ENCODE results near the gene IQSEC1.

The IQSEC1 gene

GRCh38 chr3:12955651-12956315 lies 117.4 kb downstream of the IQSEC1 start:
- no peak for DNase-seq (ENCODE audit: low spot score)
- FAIRE-seq: no peak

- FAIRE-seq: no peak
- DNase-seq (ENCODE audit: low spot score): no peak
These were observed 118.2 kb downstream of the IQSEC1 start for GRCh38 chr3:12954891-12955650.

DNA sequence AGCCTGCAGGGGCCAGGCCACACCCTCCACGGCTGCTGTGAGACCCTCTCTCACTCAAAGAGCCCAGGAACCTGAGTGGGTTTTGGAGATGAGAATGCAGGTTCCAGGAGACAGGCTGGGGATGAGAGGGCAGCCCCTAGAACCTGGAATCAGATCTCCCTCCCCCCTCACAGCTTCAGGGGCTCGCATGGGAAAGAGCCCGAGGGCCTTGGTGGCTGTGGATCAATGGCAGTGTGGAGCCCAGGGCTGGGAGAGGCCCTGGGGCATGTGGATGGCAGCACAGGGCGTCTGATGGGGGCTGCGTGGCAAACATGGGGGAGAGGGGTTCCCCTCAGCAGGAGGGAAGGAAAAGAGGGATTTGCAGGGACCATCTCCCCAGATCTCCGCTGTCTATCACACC lies 119.0 kb downstream of the IQSEC1 start:
- FAIRE-seq: no peak
- no peak for DNase-seq (ENCODE audit: low spot score)

GRCh38 chr3:12953201-12953995 lies 119.8 kb downstream of the IQSEC1 start:
- FAIRE-seq: no peak
- DNase-seq (ENCODE audit: low spot score): no peak

DNA sequence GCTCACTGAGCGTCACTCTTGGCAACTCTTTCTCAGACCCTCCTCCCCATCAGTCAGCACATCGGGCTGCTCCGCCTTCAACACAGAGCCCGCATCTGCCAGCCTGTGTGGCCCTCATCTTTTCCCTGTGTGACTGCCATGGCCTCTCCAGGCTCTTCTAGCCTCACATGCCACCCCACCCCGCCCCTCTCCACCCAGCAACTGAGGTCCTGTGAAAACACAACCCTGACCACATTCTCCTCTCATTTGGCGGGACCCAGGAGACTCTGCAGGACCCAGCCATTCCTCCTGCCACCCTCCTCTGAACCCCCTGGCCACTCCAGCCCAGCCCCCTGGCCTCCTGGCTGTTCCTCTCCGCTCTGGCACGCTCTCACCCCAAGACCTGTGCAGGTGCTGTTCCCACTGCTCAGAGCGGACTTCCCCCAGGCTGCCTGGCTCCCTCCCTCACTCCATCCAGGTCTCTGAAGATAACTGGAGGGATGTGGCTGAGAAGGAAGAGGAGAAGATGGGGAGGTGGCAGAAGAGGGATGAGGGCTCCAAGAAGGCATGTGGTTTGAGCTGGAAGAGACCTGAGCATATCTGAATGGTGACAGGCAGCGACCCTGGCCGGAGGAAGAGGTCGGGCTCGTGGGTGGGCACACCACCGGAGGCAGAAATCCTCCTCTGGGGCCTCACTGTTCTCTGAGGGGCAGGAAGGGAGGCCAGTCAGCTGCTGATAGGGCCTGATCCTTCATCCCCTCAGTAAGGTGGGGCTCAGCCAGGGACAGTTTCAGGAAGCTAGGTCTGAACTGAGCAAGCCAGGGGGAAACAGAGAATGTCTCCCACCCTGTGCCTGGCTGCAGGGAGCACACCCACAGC lies 120.7 kb downstream of the IQSEC1 start:
- DNase-seq (ENCODE audit: low spot score) (no peak), FAIRE-seq (no peak)

DNA sequence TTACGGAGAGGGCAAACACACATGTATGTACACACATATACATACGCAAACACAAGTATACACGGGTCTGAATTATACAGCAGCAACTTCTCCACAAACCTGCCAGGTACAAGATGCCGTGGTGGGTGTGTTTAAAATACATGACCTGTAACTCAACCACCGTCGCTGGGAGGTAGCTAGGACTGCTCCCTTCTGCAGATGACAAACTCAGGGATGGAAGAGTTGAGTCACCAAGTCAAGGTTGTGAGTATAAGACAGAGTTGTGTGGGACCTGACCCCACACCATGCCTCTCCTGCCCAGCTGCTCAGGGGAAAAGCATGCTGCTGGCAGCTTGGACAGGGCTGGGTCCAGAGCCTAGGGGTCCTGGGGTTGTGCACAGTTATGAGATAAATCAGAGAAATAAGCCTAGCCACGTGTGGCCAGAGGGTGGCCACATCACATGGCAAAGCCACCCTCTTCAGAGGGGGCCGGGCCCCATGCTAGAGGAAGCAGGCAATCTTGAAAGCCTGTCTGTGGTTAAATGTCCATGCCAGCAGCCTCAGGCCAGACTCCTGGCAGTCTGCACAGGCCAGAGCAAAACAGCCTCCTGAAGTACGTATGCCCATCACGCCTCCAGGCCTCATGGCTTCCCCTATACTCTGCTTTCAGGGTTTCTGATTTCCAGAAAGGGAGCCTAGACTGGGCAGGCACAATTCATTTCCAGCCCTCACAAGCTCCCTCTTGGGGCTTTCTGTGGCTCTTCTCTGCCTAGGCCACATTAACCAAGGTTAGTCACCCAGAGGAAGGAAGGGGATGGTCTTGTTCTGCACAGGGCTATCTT lies 124.1 kb downstream of the IQSEC1 start:
- DNase-seq (ENCODE audit: low spot score) (peak; percentile 7), FAIRE-seq (no peak)

DNA sequence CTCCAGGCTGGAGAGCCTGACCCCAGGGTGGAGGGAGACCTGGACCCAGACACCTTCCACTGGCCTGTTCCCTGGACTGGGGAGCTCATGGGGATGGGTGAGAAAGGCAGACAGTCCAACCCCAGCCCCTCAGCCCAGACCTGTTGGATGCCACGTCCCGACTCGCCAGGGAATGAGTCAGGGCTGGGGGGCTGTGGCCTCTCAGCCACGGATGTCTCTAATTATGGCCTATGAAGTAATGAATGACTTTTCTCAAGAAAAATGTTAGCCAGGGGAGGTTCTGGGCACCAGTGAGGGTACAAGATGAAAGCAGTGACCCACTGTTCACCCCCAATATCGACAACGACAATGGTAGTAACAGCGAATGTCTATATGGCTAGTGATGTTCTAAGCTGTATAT lies 124.9 kb downstream of the IQSEC1 start:
- FAIRE-seq: no peak
- peak; percentile 4 for DNase-seq (ENCODE audit: low spot score)

- no peak for DNase-seq (ENCODE audit: low spot score)
- FAIRE-seq: no peak
These were observed 125.5 kb downstream of the IQSEC1 start for GRCh38 chr3:12947504-12948369.

DNA sequence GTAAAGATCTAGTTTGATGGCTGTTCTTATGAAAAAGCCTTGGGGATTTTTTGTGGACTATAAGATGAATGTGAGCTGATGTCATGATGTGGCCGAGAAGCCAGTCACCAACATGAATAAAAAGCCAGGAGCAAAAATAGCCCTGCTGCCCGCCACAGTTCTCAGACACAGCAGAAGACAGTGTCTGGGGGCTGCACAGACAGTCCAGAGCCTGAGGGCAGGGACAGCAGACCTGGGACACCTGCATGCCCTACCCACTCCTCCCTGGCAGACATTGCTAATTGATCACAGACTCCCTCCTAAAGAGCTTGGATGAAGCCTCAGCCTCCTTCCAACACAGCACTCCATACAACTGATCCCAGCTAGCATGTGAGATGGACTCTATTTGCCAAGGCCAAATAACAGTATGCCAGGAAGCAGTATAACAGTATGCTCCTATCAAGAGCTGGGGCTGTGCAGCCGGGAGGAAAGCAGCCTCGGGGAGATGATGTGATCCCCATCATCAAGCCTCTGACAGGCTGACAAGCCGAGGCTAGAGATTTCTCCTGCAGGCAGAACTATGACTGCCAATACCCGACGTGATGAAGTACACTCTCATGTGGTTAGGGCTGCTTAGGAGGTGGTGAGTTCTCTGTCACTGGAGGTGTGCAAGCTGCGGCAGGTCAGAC lies 126.4 kb downstream of the IQSEC1 start:
- no peak for DNase-seq (ENCODE audit: low spot score)
- no peak for FAIRE-seq

- no peak for FAIRE-seq
- DNase-seq (ENCODE audit: low spot score): no peak
These were observed 127.0 kb downstream of the IQSEC1 start for GRCh38 chr3:12946251-12946648.

DNA sequence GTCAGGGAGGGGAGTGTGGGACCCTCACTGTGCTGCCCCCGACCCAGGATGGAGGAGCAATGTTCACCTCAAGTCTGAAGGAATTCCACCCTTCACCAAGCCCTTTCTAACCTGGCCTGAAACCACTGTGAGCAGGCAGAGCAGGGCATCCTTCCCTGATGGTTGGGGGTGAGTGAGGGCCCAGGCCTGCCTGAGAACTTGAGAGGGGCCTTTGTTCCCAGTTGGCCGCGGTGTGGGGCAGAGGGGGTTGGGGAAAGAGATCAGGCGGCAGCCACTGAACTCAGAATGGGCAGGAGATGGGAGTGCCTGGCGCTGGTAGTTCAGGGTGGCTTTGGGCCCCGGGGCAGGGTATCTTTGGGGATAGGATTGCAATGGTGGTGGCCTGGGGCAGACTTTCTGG lies 128.4 kb downstream of the IQSEC1 start:
- DNase-seq (ENCODE audit: low spot score): no peak
- FAIRE-seq: no peak

- DNase-seq (ENCODE audit: low spot score) (no peak), FAIRE-seq (no peak)
These were observed 128.8 kb downstream of the IQSEC1 start for GRCh38 chr3:12944413-12944812.

DNA sequence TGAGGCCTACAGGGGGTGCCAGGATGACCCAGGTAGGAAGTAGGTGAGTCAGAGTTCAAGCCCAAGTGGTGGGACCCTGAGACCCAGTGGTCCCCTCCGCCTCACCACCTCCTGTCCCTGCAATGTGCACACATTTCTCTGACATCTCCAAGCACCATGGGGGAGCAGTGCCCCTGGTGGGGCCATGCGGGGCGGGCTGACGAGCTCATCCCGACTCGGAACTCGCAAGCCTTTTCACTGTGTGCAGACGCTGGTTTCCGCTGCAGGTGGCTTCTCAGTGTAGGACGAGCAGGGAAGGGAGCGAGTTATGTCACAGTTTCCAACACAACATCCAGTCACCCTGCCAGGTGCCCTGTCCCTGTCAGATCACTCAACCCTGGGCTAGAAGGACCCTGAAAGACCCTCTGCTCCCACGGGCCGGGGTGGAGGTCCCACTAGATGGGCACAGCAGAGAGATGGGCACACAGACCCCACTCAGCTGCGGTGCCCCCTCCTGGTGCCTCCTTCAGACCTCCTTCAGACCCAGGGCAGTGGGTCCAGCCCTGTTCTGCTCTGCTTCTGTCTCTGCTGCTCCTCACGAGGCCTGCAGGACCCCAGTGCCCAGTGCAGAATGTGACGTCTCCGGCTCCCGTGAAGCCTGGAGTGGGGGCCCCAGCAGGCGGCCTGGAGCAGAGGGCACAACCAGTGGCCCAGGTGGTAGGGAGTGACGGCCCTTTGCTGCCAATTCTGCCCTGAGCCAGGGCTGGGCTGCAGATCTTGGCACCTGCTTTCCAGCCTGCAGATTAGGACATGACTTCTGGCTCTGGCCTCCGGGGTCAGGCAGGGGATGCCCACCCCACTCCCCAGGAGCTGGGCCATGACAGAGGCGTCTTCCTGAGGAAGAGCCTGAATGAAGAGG lies 129.9 kb downstream of the IQSEC1 start:
- FAIRE-seq: no peak
- DNase-seq (ENCODE audit: low spot score): no peak

GRCh38 chr3:12941495-12942023 lies 131.7 kb downstream of the IQSEC1 start:
- DNase-seq (ENCODE audit: low spot score) (no peak), FAIRE-seq (no peak)

GRCh38 chr3:12940854-12941253 lies 132.4 kb downstream of the IQSEC1 start:
- no peak for FAIRE-seq
- no peak for DNase-seq (ENCODE audit: low spot score)

GRCh38 chr3:12939137-12939536 lies 134.1 kb downstream of the IQSEC1 start:
- no peak for FAIRE-seq

DNA sequence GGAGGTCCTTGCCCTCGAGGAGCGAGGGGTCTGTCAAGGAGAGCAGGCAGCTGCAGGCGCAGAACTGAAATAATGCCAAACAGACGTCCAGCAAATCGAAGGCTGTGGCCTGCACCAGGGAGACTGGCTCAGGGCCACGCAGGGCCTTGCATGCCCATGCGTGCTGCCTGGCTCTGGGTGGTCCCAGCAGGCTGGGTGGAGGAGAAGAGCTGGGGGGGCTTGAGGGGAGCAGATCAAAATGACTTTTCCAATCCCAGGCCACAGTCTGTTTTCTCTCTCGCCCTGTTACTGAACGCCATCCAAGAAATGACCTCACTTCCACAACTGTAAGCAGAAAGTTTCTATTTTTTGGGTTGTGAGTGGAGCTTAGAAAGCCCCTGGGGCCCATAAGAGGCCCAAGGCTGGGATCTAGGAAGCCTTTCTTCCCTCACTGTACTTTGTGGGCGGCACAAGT lies 134.9 kb downstream of the IQSEC1 start:
- DNase-seq (ENCODE audit: low spot score): no peak
- FAIRE-seq: no peak

More at GRCh38 chr3:12939137-12939536, 134.1 kb downstream of the IQSEC1 start:
- DNase-seq (ENCODE audit: low spot score): no peak

Data from RCC 7860 (cell line).